HL-60 (cell line): ENCODE results near the gene COX7B2.

Experiments used
- POLR2AphosphoS5 ChIP-seq: IDR thresholded peaks from 2 replicates; pipeline ENCODE4 v1.6.1; 2012; ENCODE audit warnings: low read depth
- TF ChIP-seq, protein P1 (sequence below): IDR thresholded peaks from one replicate; pipeline ENCODE4 v1.5.1; 2011; ENCODE audit warnings: low read length, control low read depth, inconsistent platforms; ENCODE audit not compliant: insufficient read depth

DNA sequence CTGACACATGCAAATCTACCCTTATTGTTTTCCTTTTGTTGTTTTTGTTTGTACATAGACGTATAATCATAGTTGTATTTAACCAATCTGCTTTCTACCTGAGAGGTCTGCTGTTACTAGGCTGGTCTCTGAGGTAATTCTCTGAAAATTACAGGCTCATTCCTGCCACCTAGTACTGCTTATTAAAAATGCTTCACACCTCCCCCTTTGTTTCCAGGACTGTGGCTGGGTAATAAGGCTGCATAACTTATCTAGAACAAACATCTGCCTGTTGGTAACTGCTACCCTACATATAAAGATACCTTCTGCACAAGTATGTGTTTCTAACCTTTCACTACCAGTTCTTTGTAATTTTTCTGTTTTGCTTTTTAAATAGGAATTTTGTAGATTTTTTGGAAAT, 34.2 kb downstream of the COX7B2 start:
- TF ChIP-seq, protein P1, sequence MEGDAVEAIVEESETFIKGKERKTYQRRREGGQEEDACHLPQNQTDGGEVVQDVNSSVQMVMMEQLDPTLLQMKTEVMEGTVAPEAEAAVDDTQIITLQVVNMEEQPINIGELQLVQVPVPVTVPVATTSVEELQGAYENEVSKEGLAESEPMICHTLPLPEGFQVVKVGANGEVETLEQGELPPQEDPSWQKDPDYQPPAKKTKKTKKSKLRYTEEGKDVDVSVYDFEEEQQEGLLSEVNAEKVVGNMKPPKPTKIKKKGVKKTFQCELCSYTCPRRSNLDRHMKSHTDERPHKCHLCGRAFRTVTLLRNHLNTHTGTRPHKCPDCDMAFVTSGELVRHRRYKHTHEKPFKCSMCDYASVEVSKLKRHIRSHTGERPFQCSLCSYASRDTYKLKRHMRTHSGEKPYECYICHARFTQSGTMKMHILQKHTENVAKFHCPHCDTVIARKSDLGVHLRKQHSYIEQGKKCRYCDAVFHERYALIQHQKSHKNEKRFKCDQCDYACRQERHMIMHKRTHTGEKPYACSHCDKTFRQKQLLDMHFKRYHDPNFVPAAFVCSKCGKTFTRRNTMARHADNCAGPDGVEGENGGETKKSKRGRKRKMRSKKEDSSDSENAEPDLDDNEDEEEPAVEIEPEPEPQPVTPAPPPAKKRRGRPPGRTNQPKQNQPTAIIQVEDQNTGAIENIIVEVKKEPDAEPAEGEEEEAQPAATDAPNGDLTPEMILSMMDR: no peak
- no peak for TF ChIP-seq POLR2AphosphoS5
